ENCODE measurements around the gene SIRPB2. TPM values are rescaled to one million over a fixed set of nuclear protein-coding genes. Genes with fewer than 3 reads are reported as not detected.
A peak's percentile ranks its signal among the peaks of the same experiment; 100 is the strongest.

SIRPB2 gene
- not detected in 2 replicates for total RNA-seq (2014; rRNA removed; shearing (Covaris generic))
- polyA plus RNA-seq (2016; fragmentation: Nextera tagmentation; extraction: Ambion mirVana) = not detected in 2 replicates

DNA sequence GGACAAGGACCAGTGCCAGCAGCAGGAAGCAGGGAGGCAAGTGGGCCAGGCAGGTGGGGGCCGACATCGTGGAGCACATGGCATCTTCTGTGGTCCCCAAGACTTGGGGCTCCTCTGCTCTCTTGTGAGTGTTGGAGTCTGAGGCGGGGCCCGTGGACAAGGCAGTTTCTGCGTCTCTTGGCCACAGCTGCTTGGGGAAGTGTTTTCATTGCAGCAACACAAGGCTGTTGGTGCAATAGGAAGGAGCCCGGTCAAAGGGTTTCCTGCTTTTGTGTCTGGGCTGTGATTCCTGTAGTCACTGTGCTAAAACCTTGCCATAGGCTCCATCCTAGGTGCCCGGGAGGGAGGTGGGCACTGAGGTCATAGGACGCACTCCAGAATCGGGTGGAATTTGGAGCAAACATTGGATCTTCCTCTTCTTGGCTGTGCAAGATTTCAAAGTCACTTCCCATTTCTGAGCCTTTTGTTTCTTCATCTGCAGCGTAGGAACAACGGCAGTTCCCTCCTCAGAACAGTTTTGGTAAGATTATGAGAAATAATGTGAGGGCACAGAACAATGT, at the start of gene SIRPB2:
SIRPB2 (minus strand) TSS at position 140 of the 560 bp plus-strand sequence; CDS start at position 79, 61 bp downstream.
- Histone ChIP-seq H3K9me3 (ENCODE audit: low read depth) (no peaks in the 10 kb centered on the region), H3K36me3 (ENCODE audit: low read depth) (no peaks in the 10 kb centered on the region), H3K79me2 (ENCODE audit: insufficient read depth) (no peaks in the 10 kb centered on the region), H3K9ac (no peak within 1 kb of the TSS), H3K9me2 (ENCODE audit: insufficient read depth) (no peaks in the 10 kb centered on the region), H3K4me1 (ENCODE audit: insufficient read depth) (peaks cover 10% of the 10 kb centered on the region), H3K27me3 (replicated peaks; ENCODE audit: insufficient read depth) (peaks cover 43% of the 10 kb centered on the region), H3K4me2 (ENCODE audit: unreplicated experiment) (no peak within 1 kb of the TSS), H3K4me3 (no peak within 1 kb of the TSS), H3K27ac (peak within 1 kb of the TSS; percentile 48), H2AFZ (no peak within 1 kb of the TSS), H3F3A (ENCODE audit: insufficient read depth) (peaks cover 6% of the 10 kb centered on the region), H4K20me1 (ENCODE audit: insufficient read depth) (no peaks in the 10 kb centered on the region)
- TF ChIP-seq EZH2phosphoT487 (IDR thresholded peaks at IDR 0.05; ENCODE audit: insufficient read depth, low read depth) (no peak), EZH2 (IDR thresholded peaks at IDR 0.05; ENCODE audit: insufficient read depth, poor library complexity, severe bottlenecking) (no peak)
- no peak for DNase-seq
- 69 to 71% methylated on average over 11 of the region's 11 CpGs for WGBS, 2 experiments (ENCODE audit: low coverage in 1 of 2, low lambda C conversion rate in 2 of 2, missing lambda C conversion rate in 2 of 2)
- in situ Hi-C loops (cut with MboI) = no loop called here

DNA sequence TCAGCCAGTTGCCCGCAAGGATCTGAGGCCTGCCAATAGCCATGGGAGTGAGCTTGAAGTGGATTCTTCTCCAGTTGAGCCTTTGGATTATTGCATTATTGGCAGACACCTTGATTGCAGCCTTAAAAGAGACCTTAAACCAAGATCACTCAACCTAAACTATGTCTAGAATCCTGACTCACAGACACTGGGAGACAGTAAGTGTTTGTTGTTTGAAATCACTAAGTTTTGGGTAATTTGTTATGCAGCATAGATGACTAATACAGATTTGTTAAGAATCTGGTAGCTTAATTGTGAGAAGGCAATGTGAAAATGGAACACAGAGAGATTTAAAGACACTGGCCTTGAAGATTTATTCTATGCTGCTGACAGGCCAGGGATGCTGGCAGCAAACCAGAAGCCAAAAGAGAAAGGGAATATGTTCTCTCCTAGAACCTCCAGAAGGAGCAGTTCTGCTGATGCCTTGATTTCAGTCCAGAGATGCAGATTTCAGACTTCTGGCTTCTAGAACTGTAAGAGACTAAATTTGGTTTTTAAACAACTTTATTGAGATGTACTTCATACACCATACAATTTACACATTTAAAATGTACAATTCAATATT, 48.7 kb upstream of the SIRPB2 start:
- Histone ChIP-seq H3K27me3 (replicated peaks; ENCODE audit: insufficient read depth) (peaks cover 13% of the 10 kb centered on the region), H2AFZ (no peak overlapping the region), H3K4me3 (no peak overlapping the region), H3K9me3 (ENCODE audit: low read depth) (no peaks in the 10 kb centered on the region), H3K4me1 (ENCODE audit: insufficient read depth) (no peaks in the 10 kb centered on the region), H3K9ac (no peak overlapping the region), H4K20me1 (ENCODE audit: insufficient read depth) (no peaks in the 10 kb centered on the region), H3K9me2 (ENCODE audit: insufficient read depth) (no peaks in the 10 kb centered on the region), H3K36me3 (ENCODE audit: low read depth) (no peaks in the 10 kb centered on the region), H3K27ac (no peak overlapping the region), H3F3A (ENCODE audit: insufficient read depth) (peaks cover 7% of the 10 kb centered on the region; the same call in 1 of the 2 replicates), H3K79me2 (ENCODE audit: insufficient read depth) (no peaks in the 10 kb centered on the region), H3K4me2 (ENCODE audit: unreplicated experiment) (no peak overlapping the region)
- TF ChIP-seq EZH2 (IDR thresholded peaks at IDR 0.05; ENCODE audit: insufficient read depth, poor library complexity, severe bottlenecking) = no peak
- TF ChIP-seq EZH2phosphoT487 (IDR thresholded peaks at IDR 0.05; ENCODE audit: insufficient read depth, low read depth) = no peak
- in situ Hi-C loops (cut with MboI) = loop anchor here (25.0 kb wide), 1 partner anchor 97 kb away; no protein-coding TSS in a partner anchor
- WGBS, 2 experiments (ENCODE audit: low coverage in 1 of 2, low lambda C conversion rate in 2 of 2, missing lambda C conversion rate in 2 of 2) = 50 to 69% methylated on average over 1 of the region's 1 CpG
- no peak for DNase-seq

DNA sequence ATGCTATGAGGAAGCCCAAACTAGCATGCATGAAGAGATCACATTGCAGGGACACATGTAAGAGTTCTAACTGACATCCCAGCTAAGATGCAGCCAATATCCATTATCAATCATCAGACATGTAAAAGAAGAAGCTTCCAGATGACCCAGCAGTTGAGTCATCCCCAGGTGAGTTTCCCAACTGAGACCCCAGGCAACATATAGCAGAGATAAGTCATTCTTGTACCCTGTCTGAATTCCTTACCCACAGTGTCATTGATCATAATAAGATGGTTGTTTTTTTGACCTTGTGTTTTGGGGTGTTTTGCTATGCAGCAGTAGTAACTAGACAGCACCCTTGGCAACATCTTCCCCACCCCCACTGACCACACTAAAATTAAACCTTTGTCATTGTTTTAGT, 47.4 kb upstream of the SIRPB2 start:
- Histone ChIP-seq H3K27me3 (replicated peaks; ENCODE audit: insufficient read depth) (peaks cover 8% of the 10 kb centered on the region), H4K20me1 (ENCODE audit: insufficient read depth) (no peaks in the 10 kb centered on the region), H3K9me2 (ENCODE audit: insufficient read depth) (no peaks in the 10 kb centered on the region), H3K9ac (no peak overlapping the region), H3K36me3 (ENCODE audit: low read depth) (no peaks in the 10 kb centered on the region), H3K4me3 (no peak overlapping the region), H3K79me2 (ENCODE audit: insufficient read depth) (no peaks in the 10 kb centered on the region), H2AFZ (no peak overlapping the region), H3K9me3 (ENCODE audit: low read depth) (no peaks in the 10 kb centered on the region), H3K27ac (no peak overlapping the region), H3K4me2 (ENCODE audit: unreplicated experiment) (no peak overlapping the region), H3F3A (ENCODE audit: insufficient read depth) (peaks cover 7% of the 10 kb centered on the region; the same call in 1 of the 2 replicates), H3K4me1 (ENCODE audit: insufficient read depth) (no peaks in the 10 kb centered on the region)
- in situ Hi-C loops (cut with MboI) = loop anchor here (25.0 kb wide), 1 partner anchor 99 kb away; no protein-coding TSS in a partner anchor
- TF ChIP-seq EZH2phosphoT487 (IDR thresholded peaks at IDR 0.05; ENCODE audit: insufficient read depth, low read depth) (no peak), EZH2 (IDR thresholded peaks at IDR 0.05; ENCODE audit: insufficient read depth, poor library complexity, severe bottlenecking) (no peak)
- DNase-seq = no peak

DNA sequence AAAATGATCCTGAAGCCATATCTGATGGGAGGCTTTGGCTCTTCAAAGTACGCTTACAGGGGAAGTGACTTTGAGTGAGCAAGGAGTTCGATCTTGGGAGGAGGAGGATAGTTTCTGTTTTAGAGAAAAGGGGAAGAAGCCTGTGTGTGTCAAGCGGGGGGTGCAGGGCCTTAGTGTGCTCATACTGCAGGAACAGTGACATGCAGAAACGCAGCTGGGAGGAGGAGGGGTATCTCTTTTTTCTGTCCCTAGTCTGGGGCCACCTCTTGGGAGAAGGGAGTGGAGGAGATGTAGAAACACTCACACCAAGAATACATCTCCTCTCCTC, 46.5 kb upstream of the SIRPB2 start:
- no peaks in the 10 kb centered on the region for H3K9me3 ChIP-seq (ENCODE audit: low read depth)
- H3K4me3 ChIP-seq = no peak overlapping the region
- no peak overlapping the region for H3K4me2 ChIP-seq (ENCODE audit: unreplicated experiment)
- H3K79me2 ChIP-seq (ENCODE audit: insufficient read depth) = no peaks in the 10 kb centered on the region
- H3K9me2 ChIP-seq (ENCODE audit: insufficient read depth) = no peaks in the 10 kb centered on the region
- no peak for TF ChIP-seq EZH2phosphoT487 (IDR thresholded peaks at IDR 0.05; ENCODE audit: insufficient read depth, low read depth)
- no peak for TF ChIP-seq EZH2 (IDR thresholded peaks at IDR 0.05; ENCODE audit: insufficient read depth, poor library complexity, severe bottlenecking)
- DNase-seq = no peak
- peaks cover 2% of the 10 kb centered on the region for H3K27me3 ChIP-seq (replicated peaks; ENCODE audit: insufficient read depth)
- no peak overlapping the region for H3K9ac ChIP-seq
- H3K27ac ChIP-seq = no peak overlapping the region
- H4K20me1 ChIP-seq (ENCODE audit: insufficient read depth) = no peaks in the 10 kb centered on the region
- 31 to 43% methylated on average over 4 of the region's 4 CpGs for WGBS, 2 experiments (ENCODE audit: low coverage in 1 of 2, low lambda C conversion rate in 2 of 2, missing lambda C conversion rate in 2 of 2)
- no peak overlapping the region for H2AFZ ChIP-seq
- no peaks in the 10 kb centered on the region for H3K4me1 ChIP-seq (ENCODE audit: insufficient read depth)
- H3K36me3 ChIP-seq (ENCODE audit: low read depth) = no peaks in the 10 kb centered on the region
- H3F3A ChIP-seq (ENCODE audit: insufficient read depth) = peaks cover 7% of the 10 kb centered on the region; the same call in 1 of the 2 replicates
- in situ Hi-C loops (cut with MboI) = loop anchor here (25.0 kb wide), 1 partner anchor 100 kb away; no protein-coding TSS in a partner anchor
